Fibroblast of pulmonary artery (primary cell): ENCODE results near the gene CENPC.

ENCODE experiments used
- DNase-seq: peaks from one replicate; pipeline ENCODE4 v3.0.0-alpha.2; 2010; ENCODE audit warnings: low read depth
- H3K4me3 ChIP-seq: replicated peaks from 2 replicates; pipeline ENCODE4 v1.5.1; 2011; ENCODE audit warnings: low read depth, mild to moderate bottlenecking, control low read depth, low read length, moderate library complexity
- CTCF ChIP-seq: IDR thresholded peaks from 2 replicates; pipeline ENCODE4 v1.5.1; 2011; ENCODE audit warnings: mild to moderate bottlenecking, control low read depth, low read length, inconsistent platforms; ENCODE audit errors: missing control alignments

Gene CENPC

GRCh38 chr4:67580577-67580976, 35.3 kb upstream of the CENPC start:
- H3K4me3 ChIP-seq = no peak overlapping the region
- no peak for DNase-seq
- TF ChIP-seq CTCF = no peak

DNA sequence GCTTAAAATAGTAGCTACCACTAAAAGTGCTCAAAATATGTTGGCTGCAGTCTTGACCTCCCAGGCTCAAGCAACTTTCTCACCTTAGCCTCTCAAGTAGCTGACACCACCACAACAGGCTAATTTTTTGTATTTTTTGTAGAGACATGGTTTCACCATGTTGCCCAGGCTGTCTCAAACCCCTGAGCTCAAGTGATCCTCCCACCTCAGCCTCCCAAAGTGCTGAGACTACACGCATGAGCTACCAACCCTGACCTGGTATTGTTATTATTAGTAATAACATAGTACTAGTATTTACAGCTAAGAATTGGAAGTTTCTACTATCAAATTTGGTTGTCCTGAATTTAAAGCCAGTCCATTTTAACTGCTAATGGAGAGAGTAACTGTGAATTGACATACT, 31.2 kb upstream of the CENPC start:
- no peak for TF ChIP-seq CTCF
- no peak overlapping the region for H3K4me3 ChIP-seq
- no peak for DNase-seq

GRCh38 chr4:67576059-67576466, 30.8 kb upstream of the CENPC start:
- no peak for DNase-seq
- TF ChIP-seq CTCF = no peak
- H3K4me3 ChIP-seq = no peak overlapping the region

GRCh38 chr4:67575232-67576058, 30.1 kb upstream of the CENPC start:
- H3K4me3 ChIP-seq = no peak overlapping the region
- TF ChIP-seq CTCF = no peak

DNA sequence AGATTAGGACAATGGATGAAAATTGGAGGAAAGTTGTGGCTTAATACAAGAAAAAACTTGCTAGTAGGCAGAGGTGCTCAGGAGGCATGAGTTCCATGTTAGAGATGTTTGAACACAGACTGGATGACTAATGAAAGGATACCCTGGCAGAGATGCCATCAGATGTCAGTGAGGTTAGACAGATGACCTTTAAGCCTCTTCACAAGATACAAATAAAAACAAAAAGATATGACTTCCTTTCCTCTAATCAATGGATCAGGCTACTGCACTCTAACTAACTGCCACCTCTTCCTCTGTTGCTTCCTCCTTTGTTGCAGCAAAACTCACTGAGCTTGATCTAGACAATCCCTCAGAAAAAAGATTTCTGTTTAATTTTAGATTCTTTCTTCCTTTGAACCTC, 27.9 kb upstream of the CENPC start:
- no peak for DNase-seq
- no peak for TF ChIP-seq CTCF
- H3K4me3 ChIP-seq = no peak overlapping the region

More at GRCh38 chr4:67575232-67576058, 30.1 kb upstream of the CENPC start:
- no peak for DNase-seq

- no peak for DNase-seq
Measured at GRCh38 chr4:67571975-67572374, 26.7 kb upstream of the CENPC start.

More at GRCh38 chr4:67571975-67572374, 26.7 kb upstream of the CENPC start:
- no peak overlapping the region for H3K4me3 ChIP-seq
- no peak for TF ChIP-seq CTCF
